ENCODE results near the gene MGME1.
A peak's percentile ranks its signal among the peaks of the same experiment; 100 is the strongest.
"Not testable (repeated sequence)": the region's sequence is repeated elsewhere in the genome, so short reads cannot be mapped to it uniquely, and the experiment has no call there.

MGME1 gene

GRCh38 chr20:17960400-17960885 is 8.4 kb upstream of the MGME1 start:
- DNase-seq (ENCODE audit: low spot score): not testable (repeated sequence)

GRCh38 chr20:17960927-17961586 is 7.8 kb upstream of the MGME1 start:
- no peak for DNase-seq (ENCODE audit: low spot score)

GRCh38 chr20:17961587-17961940 is 7.3 kb upstream of the MGME1 start:
- DNase-seq (ENCODE audit: low spot score): no peak

- no peak for DNase-seq (ENCODE audit: low spot score)
Observed at GRCh38 chr20:17963114-17963897, 5.5 kb upstream of the MGME1 start.

- DNase-seq (ENCODE audit: low spot score): no peak
Observed at GRCh38 chr20:17964073-17964472, 4.7 kb upstream of the MGME1 start.

- DNase-seq (ENCODE audit: low spot score): no peak
Observed at GRCh38 chr20:17964632-17965031, 4.2 kb upstream of the MGME1 start.

GRCh38 chr20:17965042-17965697 is 3.6 kb upstream of the MGME1 start:
- no peak for DNase-seq (ENCODE audit: low spot score)

GRCh38 chr20:17966432-17967310 is 2.1 kb upstream of the MGME1 start:
- DNase-seq (ENCODE audit: low spot score): no peak

GRCh38 chr20:17967521-17968365 is 1.1 kb upstream of the MGME1 start:
- peak; percentile 43 for DNase-seq (ENCODE audit: low spot score)

- DNase-seq (ENCODE audit: low spot score): peak; percentile 40
Observed at GRCh38 chr20:17969278-17969883, 563 bp downstream of the MGME1 start.

GRCh38 chr20:17969884-17970409 is 1.1 kb downstream of the MGME1 start:
- DNase-seq (ENCODE audit: low spot score): peak; percentile 52

- no peak for DNase-seq (ENCODE audit: low spot score)
Observed at GRCh38 chr20:17971300-17972013, 2.6 kb downstream of the MGME1 start.

GRCh38 chr20:17972121-17972520 is 3.3 kb downstream of the MGME1 start:
- DNase-seq (ENCODE audit: low spot score): no peak

GRCh38 chr20:17976305-17976704 is 7.5 kb downstream of the MGME1 start:
- DNase-seq (ENCODE audit: low spot score): no peak

GRCh38 chr20:17985388-17986018 is 16.7 kb downstream of the MGME1 start:
- no peak for DNase-seq (ENCODE audit: low spot score)

GRCh38 chr20:17987988-17988387 is 19.2 kb downstream of the MGME1 start:
- no peak for DNase-seq (ENCODE audit: low spot score)

GRCh38 chr20:17990278-17990972 is 21.6 kb downstream of the MGME1 start:
- DNase-seq (ENCODE audit: low spot score): no peak

GRCh38 chr20:17992224-17992637 is 23.4 kb downstream of the MGME1 start:
- no peak for DNase-seq (ENCODE audit: low spot score)
